ENCODE results near the gene FGFR2.

FGFR2 gene

DNA sequence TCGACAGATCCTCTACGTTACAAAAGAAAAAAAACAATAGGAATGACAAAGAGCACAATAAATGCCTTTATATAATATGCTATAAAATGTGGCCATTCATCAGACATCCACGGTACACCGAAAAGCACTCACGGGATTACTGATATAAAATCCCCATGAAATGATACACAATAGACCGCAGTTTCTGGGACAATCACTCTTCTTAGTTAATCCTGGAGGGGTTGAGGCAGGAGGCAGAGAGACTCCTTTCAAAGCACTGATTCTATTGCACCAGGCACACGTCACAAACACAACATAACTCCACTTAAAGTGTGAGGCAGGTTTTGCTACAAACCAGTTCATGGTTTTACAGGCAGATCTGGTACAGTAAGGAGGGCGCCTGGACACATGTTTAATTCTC is 113.8 kb downstream of the FGFR2 start:
- DNase-seq, result no peak

DNA sequence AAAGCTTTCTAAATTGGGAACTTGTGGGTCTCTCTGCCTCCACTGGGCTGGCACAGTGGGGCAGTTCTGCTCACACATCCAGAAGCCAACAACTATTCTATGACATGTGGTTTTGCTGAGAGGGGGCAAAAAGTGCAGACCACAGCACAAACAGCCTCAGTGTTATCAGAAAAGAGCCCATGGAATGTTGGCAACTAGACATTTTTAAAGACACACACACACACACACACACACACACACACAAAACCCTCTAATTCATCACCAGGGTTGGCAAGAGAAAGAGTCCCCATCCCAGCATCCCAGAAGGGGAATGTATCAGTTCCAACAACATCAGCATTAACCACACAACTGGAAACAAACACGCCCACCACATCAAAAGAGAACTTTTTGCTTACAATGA is 117.1 kb downstream of the FGFR2 start:
- DNase-seq, result no peak

GRCh38 chr10:121478556-121478955 is 119.7 kb downstream of the FGFR2 start:
- no peak for DNase-seq

GRCh38 chr10:121469797-121470606 is 128.2 kb downstream of the FGFR2 start:
- no peak for DNase-seq

DNA sequence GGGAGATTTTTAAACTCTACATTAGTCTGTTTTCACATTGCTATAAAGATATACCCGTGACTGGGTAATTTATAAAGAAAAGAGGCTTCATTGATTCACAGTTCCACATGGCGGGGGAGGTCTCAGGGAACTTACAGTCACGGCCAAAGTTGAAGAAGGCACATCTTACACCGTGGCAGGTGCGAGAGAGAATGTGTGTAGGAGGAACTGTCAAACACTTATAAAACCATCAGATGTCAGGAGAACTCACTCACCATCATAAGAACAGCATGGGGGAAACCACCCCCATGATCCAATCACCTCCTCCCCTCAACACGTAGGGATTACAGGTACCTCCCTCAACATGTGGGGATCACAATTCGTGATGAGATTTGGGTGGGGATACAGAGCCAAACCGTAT is 129.5 kb downstream of the FGFR2 start:
- DNase-seq, result no peak

DNA sequence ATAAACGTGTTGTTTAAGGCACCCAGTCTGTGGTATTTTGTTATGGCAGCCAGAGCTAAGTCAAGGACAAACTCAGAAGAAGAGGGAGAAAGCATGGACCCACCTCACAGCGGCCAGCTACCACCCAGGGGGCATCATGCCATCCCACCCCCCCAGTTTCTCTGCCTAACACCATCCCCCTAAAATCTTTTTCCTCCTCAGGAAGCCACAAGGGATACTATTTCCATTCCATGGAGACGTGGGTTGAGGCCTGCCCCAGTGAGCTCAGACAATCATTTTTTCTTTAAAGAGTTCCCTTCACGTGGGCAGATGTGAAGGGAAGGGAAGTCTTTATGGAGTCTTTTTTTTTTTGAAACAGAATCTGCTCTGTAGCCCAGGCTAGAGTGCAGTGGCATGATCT is 131.8 kb downstream of the FGFR2 start:
- DNase-seq, result no peak

DNA sequence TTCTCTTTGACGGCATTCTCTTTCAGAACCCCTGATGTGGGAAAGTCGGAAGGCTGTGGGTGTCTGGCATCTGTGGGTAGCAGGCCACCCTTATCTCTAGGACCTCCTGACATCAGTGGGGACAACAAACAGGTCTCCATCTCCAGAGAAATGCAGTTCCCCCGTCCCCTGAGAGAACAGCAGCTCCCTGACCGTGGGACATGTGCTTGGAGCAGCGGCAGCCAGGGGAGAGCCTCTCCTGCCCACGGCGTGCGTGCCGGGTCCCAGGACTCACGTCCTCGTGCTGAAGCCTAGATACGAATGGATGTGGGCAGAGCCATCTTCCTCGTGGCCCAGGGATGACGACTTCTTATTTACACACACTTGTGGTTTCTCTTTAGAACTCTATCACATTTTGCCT is 133.0 kb downstream of the FGFR2 start:
- DNase-seq, result no peak

- no peak for DNase-seq
Observed at GRCh38 chr10:121464517-121464916, 133.7 kb downstream of the FGFR2 start.

- DNase-seq, result no peak
Observed at GRCh38 chr10:121462955-121463354, 135.3 kb downstream of the FGFR2 start.

DNA sequence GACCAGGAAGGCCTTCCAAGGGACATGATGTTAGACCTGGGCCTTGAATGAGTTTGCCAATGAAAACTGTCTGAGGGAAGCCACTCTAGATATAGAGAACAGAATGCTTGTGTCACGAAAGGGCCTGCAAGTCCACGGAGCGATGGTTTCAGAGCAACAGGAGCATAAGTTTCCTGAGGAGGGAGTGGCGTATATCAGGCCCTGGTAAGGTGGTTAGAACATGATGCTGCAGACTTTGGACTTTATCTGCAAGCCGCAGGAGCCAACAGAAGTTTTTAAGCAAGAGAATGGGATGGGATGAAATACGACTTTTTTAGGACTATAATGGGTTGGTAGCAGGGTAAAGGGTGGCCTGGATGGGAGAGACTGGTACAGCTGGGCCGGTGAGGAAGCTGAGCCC is 136.0 kb downstream of the FGFR2 start:
- no peak for DNase-seq

DNA sequence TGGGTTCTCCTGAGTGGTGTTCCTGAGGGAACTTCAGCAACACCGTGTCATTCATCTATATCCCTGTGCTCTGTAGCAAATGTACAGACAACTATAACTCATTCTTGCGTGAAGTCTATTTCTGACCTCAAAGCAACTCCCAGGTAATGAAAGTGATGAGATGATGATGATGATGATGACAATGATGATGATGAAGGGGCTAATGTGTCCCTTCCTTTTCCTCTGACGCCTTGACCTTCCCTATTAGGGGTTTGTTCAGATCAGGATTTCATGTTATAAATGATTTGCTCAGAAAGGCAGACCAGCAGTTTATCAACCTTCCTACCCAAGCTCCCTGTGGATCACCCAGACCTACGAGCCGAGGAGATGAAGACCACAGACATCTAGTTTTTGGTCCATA is 136.9 kb downstream of the FGFR2 start:
- DNase-seq, result no peak

- DNase-seq, result no peak
Observed at GRCh38 chr10:121460733-121461132, 137.5 kb downstream of the FGFR2 start.

- no peak for DNase-seq
Observed at GRCh38 chr10:121459622-121460453, 138.4 kb downstream of the FGFR2 start.

DNA sequence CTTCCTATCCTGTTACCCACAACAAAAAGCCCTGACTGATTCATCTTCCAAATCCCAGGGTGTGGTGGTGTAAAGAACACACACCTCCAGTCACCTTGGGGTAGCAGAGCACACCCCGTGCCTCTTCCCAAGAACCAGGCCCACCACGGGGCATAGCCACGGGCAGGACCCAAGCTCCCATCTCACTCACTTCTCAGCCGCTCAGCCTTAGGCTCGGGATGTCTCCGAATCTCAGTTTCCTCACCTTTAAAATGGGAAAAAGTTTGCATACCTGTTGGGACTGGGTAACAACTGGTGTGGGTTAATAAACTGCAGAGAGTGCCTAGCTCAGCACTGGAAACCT is 139.0 kb downstream of the FGFR2 start:
- DNase-seq, result no peak

DNA sequence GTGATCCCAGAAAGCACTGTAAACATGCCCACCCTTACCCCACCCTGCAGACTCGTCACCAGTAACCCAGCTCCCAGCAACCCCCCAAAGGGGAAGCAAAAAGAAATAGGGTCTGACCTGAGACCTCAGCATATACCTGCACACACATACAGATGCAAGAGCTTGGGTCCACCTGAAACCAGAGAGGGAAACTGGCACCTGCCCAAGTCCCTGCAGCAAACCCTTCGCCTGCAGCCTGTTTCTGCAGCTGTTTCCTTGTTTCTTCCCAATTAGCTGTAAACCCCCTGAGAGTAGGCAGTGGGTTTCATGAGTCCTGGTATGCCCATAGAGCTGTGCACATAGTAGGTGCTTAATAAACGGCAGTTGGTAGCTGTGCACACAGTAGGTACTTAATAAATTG is 140.5 kb downstream of the FGFR2 start:
- DNase-seq, result no peak

GRCh38 chr10:121455377-121455776 is 142.9 kb downstream of the FGFR2 start:
- DNase-seq, result no peak

- DNase-seq, result no peak
Observed at GRCh38 chr10:121454781-121455180, 143.5 kb downstream of the FGFR2 start.

GRCh38 chr10:121453160-121453559 is 145.1 kb downstream of the FGFR2 start:
- no peak for DNase-seq

GRCh38 chr10:121452581-121452980 is 145.7 kb downstream of the FGFR2 start:
- no peak for DNase-seq

DNA sequence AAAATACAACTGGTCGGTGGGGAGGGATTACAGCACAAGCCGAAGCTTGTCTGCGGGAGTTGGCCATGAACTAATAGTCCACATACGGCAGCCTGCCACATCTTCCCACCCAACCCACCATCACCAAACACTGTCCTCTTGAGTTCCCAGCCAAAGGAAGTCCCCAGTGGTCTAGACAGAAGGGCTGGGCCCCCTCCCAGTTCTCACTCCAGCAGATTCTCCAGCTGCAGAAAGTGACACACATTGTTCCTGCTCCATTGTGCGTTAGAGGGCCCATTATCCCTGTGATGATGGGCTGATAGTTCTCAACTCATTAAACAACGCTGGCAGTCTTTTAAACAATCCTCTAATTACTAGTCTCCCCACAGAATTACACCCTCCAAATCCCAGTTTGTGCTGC is 148.0 kb downstream of the FGFR2 start:
- DNase-seq, result no peak

- DNase-seq, result no peak
Observed at GRCh38 chr10:121449482-121449924, 148.7 kb downstream of the FGFR2 start.

- DNase-seq, result no peak
Observed at GRCh38 chr10:121448766-121449421, 149.3 kb downstream of the FGFR2 start.

GRCh38 chr10:121444520-121445165 is 153.6 kb downstream of the FGFR2 start:
- DNase-seq, result no peak

All from stimulated activated CD4-positive, alpha-beta T cell treated with anti-CD3 and anti-CD28 coated beads, Interleukin-15, amount 100 ng/mL, for 24 hours (primary cell).